K562 (cell line): ENCODE results near the gene SLC9C2.
"Not testable (repeated sequence)": the region's sequence is repeated elsewhere in the genome, so short reads cannot be mapped to it uniquely, and the experiment has no call there.

ENCODE experiments used
- E2F6 ChIP-seq, 2 experiments: IDR thresholded peaks; 2 replicates each; pipeline ENCODE4 v1.6.1; 2011; ENCODE audit warnings: borderline replicate concordance in 1 of 2, control low read depth in 1 of 2, low read depth in 1 of 2, low read length in 1 of 2, mild to moderate bottlenecking in 1 of 2, mixed read lengths in 1 of 2, moderate library complexity in 1 of 2; ENCODE audit not compliant: insufficient read depth in 1 of 2, insufficient read length in 1 of 2, poor library complexity in 1 of 2, severe bottlenecking in 1 of 2; ENCODE audit errors: extremely low read depth in 1 of 2
- POLR2AphosphoS5 ChIP-seq: IDR thresholded peaks from 2 replicates; pipeline ENCODE4 v1.6.1; 2011; ENCODE audit warnings: mild to moderate bottlenecking, low read depth, low read length, moderate library complexity; ENCODE audit not compliant: control insufficient read depth, insufficient read depth
- REST ChIP-seq, 2 experiments: fragments of 450-650 bp; formaldehyde crosslinking in 1 of 2; IDR thresholded peaks; 2 replicates each; pipeline versions ENCODE4 v1.4.0 to v1.6.1; 2014 to 2020; ENCODE audit warnings: mild to moderate bottlenecking in 2 of 2, borderline replicate concordance in 1 of 2, low read depth in 1 of 2

GRCh38 chr1:173642450-173643139 is 39.7 kb upstream of the SLC9C2 start:
- TF ChIP-seq POLR2AphosphoS5; REST (IDR thresholded peaks at IDR 0.05; ENCODE audit: borderline replicate concordance); REST (CRISPR knock-in tag; IDR thresholded peaks at IDR 0.05; ENCODE audit: low read depth); E2F6 (IDR thresholded peaks at IDR 0.05; ENCODE audit: borderline replicate concordance in 1 of 2, extremely low read depth in 1 of 2, insufficient read depth in 1 of 2, insufficient read length in 1 of 2, low read depth in 1 of 2, low read length in 1 of 2, poor library complexity in 1 of 2, severe bottlenecking in 1 of 2): not testable (repeated sequence)
